GM23338 (cell line): Measurements from ENCODE around the gene FAM81B. TPM values are rescaled to one million over a fixed set of nuclear protein-coding genes. Genes with fewer than 3 reads are reported as not detected.

ENCODE experiments used
- ATAC-seq: fragments of 200-7000 bp; cut with Tn5 transposase; 3 replicates; pipeline ENCODE4 v1.9.1; 2020
- DNase-seq: peaks from one replicate; pipeline ENCODE4 v3.0.0-alpha.2; 2015; ENCODE audit warnings: low spot score
- H2AFZ ChIP-seq: fragments of 200-600 bp; sonication (generic); 2 replicates; pipeline ENCODE4 v1.8.0; 2016; ENCODE audit warnings: antibody characterized with exemption, mild to moderate bottlenecking, moderate library complexity
- H3F3A ChIP-seq: fragments of 200-600 bp; sonication (generic); replicated peaks from 2 replicates; pipeline ENCODE4 v1.8.0; 2017; ENCODE audit warnings: antibody characterized with exemption, mixed run types, low read depth
- H3K27ac ChIP-seq: fragments of 200-600 bp; sonication (generic); 2 replicates; pipeline ENCODE4 v1.6.1; 2016; ENCODE audit warnings: low read depth
- H3K27me3 ChIP-seq: fragments of 200-600 bp; sonication (generic); 2 replicates; pipeline ENCODE4 v1.8.0; 2016; ENCODE audit warnings: mild to moderate bottlenecking, mixed run types, moderate library complexity; ENCODE audit not compliant: insufficient read depth
- H3K36me3 ChIP-seq: fragments of 200-600 bp; sonication (generic); 2 replicates; pipeline ENCODE4 v1.8.0; 2016; ENCODE audit warnings: mild to moderate bottlenecking; ENCODE audit not compliant: insufficient read depth
- H3K4me1 ChIP-seq: fragments of 200-600 bp; sonication (generic); 2 replicates; pipeline ENCODE4 v1.8.0; 2016; ENCODE audit warnings: mild to moderate bottlenecking, moderate library complexity; ENCODE audit not compliant: insufficient read depth
- H3K4me2 ChIP-seq: fragments of 200-600 bp; sonication (generic); 2 replicates; pipeline ENCODE4 v1.7.1; 2017; ENCODE audit warnings: mixed run types
- H3K4me3 ChIP-seq: fragments of 200-600 bp; sonication (generic); 2 replicates; pipeline ENCODE4 v1.6.1; 2016; ENCODE audit warnings: mixed run types
- H3K79me2 ChIP-seq: fragments of 200-600 bp; sonication (generic); replicated peaks from 2 replicates; pipeline ENCODE4 v1.8.0; 2017; ENCODE audit warnings: mild to moderate bottlenecking; ENCODE audit not compliant: insufficient read depth
- H3K9me2 ChIP-seq: fragments of 200-600 bp; sonication (generic); 2 replicates; pipeline ENCODE4 v1.8.0; 2017; ENCODE audit not compliant: insufficient read depth
- H4K20me1 ChIP-seq: fragments of 200-600 bp; sonication (generic); replicated peaks from 2 replicates; pipeline ENCODE4 v1.8.0; 2017; ENCODE audit warnings: mild to moderate bottlenecking; ENCODE audit not compliant: insufficient read depth
- H3K27ac Mint-ChIP-seq: 2 replicates; pipeline ENCODE4 v1.8.0; 2020; ENCODE audit warnings: inconsistent platforms, mild to moderate bottlenecking, moderate library complexity, mixed read lengths
- H3K27me3 Mint-ChIP-seq: 3 replicates; pipeline ENCODE4 v1.8.0; 2022; ENCODE audit warnings: low read depth, mild to moderate bottlenecking, moderate library complexity, mixed read lengths, inconsistent platforms; ENCODE audit not compliant: insufficient read depth, poor library complexity
- H3K36me3 Mint-ChIP-seq: 3 replicates; pipeline ENCODE4 v1.8.0; 2021; ENCODE audit warnings: low read depth, mild to moderate bottlenecking, inconsistent platforms, moderate library complexity, mixed read lengths
- H3K4me1 Mint-ChIP-seq: 3 replicates; pipeline ENCODE4 v1.8.0; 2020; ENCODE audit warnings: mild to moderate bottlenecking, inconsistent platforms, mixed read lengths
- H3K4me3 Mint-ChIP-seq: 3 replicates; pipeline ENCODE4 v1.8.0; 2021; ENCODE audit warnings: moderate library complexity, mild to moderate bottlenecking, inconsistent platforms, mixed read lengths
- H3K9me3 Mint-ChIP-seq: 3 replicates; pipeline ENCODE4 v1.8.0; 2020; ENCODE audit warnings: moderate library complexity, mild to moderate bottlenecking, inconsistent platforms, mixed read lengths
- CREB1 ChIP-seq: fragments of 250-450 bp; sonication (Bioruptor Pico); IDR thresholded peaks from 2 replicates; pipeline ENCODE4 v1.5.0; 2020; ENCODE audit warnings: low read depth, mild to moderate bottlenecking, moderate library complexity
- CTCF ChIP-seq, 2 experiments: fragments of 200-600 bp in 1 of 2; sonication (generic) in 1 of 2; conservative IDR thresholded peaks; 2 replicates each; pipeline versions ENCODE4 v1.5.1 to v1.6.1; 2016 to 2017; ENCODE audit warnings: antibody characterized with exemption in 2 of 2, low read depth in 2 of 2, mild to moderate bottlenecking in 2 of 2, moderate library complexity in 1 of 2
- EZH2 ChIP-seq: fragments of 200-600 bp; sonication (generic); IDR thresholded peaks from one replicate; pipeline ENCODE4 v1.8.0; 2017; ENCODE audit warnings: antibody characterized with exemption, mild to moderate bottlenecking, low read depth; ENCODE audit not compliant: unreplicated experiment
- EZH2phosphoT487 ChIP-seq: fragments of 200-600 bp; sonication (generic); IDR thresholded peaks from one replicate; pipeline ENCODE4 v1.8.1; 2018; ENCODE audit warnings: antibody characterized with exemption; ENCODE audit not compliant: unreplicated experiment
- JUNB ChIP-seq: IDR thresholded peaks from one replicate; pipeline ENCODE4 v1.6.1; 2016; ENCODE audit warnings: antibody characterized with exemption; ENCODE audit not compliant: unreplicated experiment
- NANOG ChIP-seq: IDR thresholded peaks from 2 replicates; pipeline ENCODE4 v1.6.1; 2016; ENCODE audit warnings: antibody characterized with exemption, borderline replicate concordance
- POLR2AphosphoS5 ChIP-seq: IDR thresholded peaks from 2 replicates; pipeline ENCODE4 v1.6.1; 2016; ENCODE audit warnings: antibody characterized with exemption, low read depth
- REST ChIP-seq: IDR thresholded peaks from one replicate; pipeline ENCODE4 v1.6.1; 2018; ENCODE audit warnings: antibody characterized with exemption; ENCODE audit not compliant: unreplicated experiment
- STAT1 ChIP-seq: IDR thresholded peaks from one replicate; pipeline ENCODE4 v1.6.1; 2016; ENCODE audit warnings: antibody characterized with exemption; ENCODE audit not compliant: unreplicated experiment
- ZNF114 ChIP-seq: fragments of 250-450 bp; sonication (Bioruptor Pico); IDR thresholded peaks from 2 replicates; pipeline ENCODE4 v1.5.0; 2020; ENCODE audit warnings: mild to moderate bottlenecking, moderate library complexity
- ZNF331 ChIP-seq: fragments of 250-450 bp; sonication (Bioruptor Pico); IDR thresholded peaks from 2 replicates; pipeline ENCODE4 v1.5.0; 2020; ENCODE audit warnings: low read depth, mild to moderate bottlenecking, moderate library complexity
- ZNF462 ChIP-seq: fragments of 250-450 bp; sonication (Bioruptor Pico); IDR thresholded peaks from 2 replicates; pipeline ENCODE4 v1.5.0; 2020; ENCODE audit warnings: mild to moderate bottlenecking, moderate library complexity
- polyA plus RNA-seq: library from polyadenylated mRNA; unstranded; fragments of >200 nt; fragmentation: Nextera tagmentation; extraction: Ambion mirVana; gene quantifications from 2 replicates; pipeline ENCODE4 v1.2.1, GENCODE V29; 2016
- total RNA-seq: library from RNA; depleted of rRNA; stranded (reverse); fragments of >200 nt; shearing (Covaris generic); gene quantifications from 2 replicates; pipeline ENCODE4 v1.2.3, GENCODE V29; 2014
- TF ChIP-seq, protein P1 (sequence below): IDR thresholded peaks from 2 replicates; pipeline ENCODE4 v1.6.1; 2016; ENCODE audit warnings: antibody characterized with exemption

Gene FAM81B
- total and polyA plus RNA-seq, 2 experiments from 2014 or later: 0.40 TPM; not detected in 1

DNA sequence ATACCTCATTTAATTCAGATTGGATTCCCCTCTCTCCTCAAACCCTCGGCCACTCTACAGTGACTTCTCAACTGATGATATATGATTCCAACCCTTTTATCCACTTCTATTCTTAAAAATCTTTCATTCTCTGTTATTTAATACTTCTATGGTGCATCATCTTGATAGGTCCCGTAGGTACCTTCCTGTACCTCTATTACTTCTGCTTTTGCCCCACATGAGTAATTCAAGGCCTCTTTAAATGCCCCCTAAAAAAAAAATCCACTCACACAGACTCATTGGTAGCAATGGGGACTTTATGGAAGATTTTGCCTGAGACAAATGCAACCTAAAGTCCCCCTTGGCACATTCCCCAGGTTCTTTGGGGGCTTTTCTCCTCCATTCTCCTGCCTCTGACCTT is 54.3 kb downstream of the FAM81B start:
- no peak overlapping the region for H3K4me3 Mint-ChIP-seq
- DNase-seq: no peak
- TF ChIP-seq EZH2: no peak
- TF ChIP-seq, protein P1, sequence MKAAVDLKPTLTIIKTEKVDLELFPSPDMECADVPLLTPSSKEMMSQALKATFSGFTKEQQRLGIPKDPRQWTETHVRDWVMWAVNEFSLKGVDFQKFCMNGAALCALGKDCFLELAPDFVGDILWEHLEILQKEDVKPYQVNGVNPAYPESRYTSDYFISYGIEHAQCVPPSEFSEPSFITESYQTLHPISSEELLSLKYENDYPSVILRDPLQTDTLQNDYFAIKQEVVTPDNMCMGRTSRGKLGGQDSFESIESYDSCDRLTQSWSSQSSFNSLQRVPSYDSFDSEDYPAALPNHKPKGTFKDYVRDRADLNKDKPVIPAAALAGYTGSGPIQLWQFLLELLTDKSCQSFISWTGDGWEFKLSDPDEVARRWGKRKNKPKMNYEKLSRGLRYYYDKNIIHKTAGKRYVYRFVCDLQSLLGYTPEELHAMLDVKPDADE: no peak
- no peak for TF ChIP-seq CREB1 (CRISPR knock-in tag)
- TF ChIP-seq REST: no peak
- TF ChIP-seq STAT1: no peak
- no peak for TF ChIP-seq CTCF (conservative IDR thresholded peaks at IDR 0.05; ENCODE audit: low read depth in 2 of 2)
- TF ChIP-seq EZH2phosphoT487: no peak
- TF ChIP-seq JUNB: no peak
- no peak for TF ChIP-seq NANOG
- TF ChIP-seq ZNF331 (CRISPR knock-in tag): no peak
- TF ChIP-seq ZNF462 (CRISPR knock-in tag): no peak
- TF ChIP-seq ZNF114 (CRISPR knock-in tag): no peak
- no peak for TF ChIP-seq POLR2AphosphoS5
- H3K9me3 Mint-ChIP-seq: no peaks in the 10 kb centered on the region
- no peaks in the 10 kb centered on the region for H3F3A ChIP-seq
- no peaks in the 10 kb centered on the region for H4K20me1 ChIP-seq
- no peaks in the 10 kb centered on the region for H3K9me2 ChIP-seq
- no peak overlapping the region for H2AFZ ChIP-seq
- no peaks in the 10 kb centered on the region for H3K27me3 ChIP-seq
- H3K36me3 ChIP-seq: no peaks in the 10 kb centered on the region
- no peak overlapping the region for H3K4me3 ChIP-seq
- H3K4me1 Mint-ChIP-seq: peaks cover 22% of the 10 kb centered on the region
- peaks cover 26% of the 10 kb centered on the region for H3K4me1 ChIP-seq
- H3K27ac ChIP-seq: no peak overlapping the region
- H3K27me3 Mint-ChIP-seq: peaks cover 5% of the 10 kb centered on the region
- no peak overlapping the region; the same call in 1 of the 2 replicates for H3K27ac Mint-ChIP-seq
- H3K4me2 ChIP-seq: no peak overlapping the region
- no peaks in the 10 kb centered on the region for H3K36me3 Mint-ChIP-seq
- ATAC-seq: no peak
- no peaks in the 10 kb centered on the region for H3K79me2 ChIP-seq
